HG03095 (cell line): ENCODE measurements around the gene DTNB.

Source experiments
- ATAC-seq: cut with Tn5 transposase; IDR thresholded peaks from one replicate; pipeline ENCODE4 v1.9.1; 2021; ENCODE audit warnings: moderate library complexity; ENCODE audit not compliant: unreplicated experiment

The DTNB gene

GRCh38 chr2:25355270-25355669 is 318.1 kb downstream of the DTNB start:
- ATAC-seq, result no peak

DNA sequence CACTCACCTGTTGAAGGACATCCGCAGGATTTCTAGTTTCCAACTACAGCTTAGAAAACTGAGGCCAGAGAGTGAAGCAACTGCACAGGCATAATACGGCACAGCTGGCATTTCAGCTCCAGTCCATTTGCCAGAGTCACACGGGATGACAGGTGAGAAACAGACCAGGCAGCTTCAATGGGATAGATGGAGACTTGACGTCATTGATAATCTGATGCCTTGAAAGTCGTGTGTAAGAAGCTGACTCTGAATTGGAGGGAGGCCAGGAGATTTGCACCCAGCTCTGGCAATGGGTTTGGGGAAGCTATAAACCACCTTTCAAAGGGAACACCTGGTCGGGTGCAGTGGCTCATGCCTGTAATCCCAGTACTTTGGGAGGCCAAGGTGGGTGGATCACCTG is 319.3 kb downstream of the DTNB start:
- no peak for ATAC-seq

DNA sequence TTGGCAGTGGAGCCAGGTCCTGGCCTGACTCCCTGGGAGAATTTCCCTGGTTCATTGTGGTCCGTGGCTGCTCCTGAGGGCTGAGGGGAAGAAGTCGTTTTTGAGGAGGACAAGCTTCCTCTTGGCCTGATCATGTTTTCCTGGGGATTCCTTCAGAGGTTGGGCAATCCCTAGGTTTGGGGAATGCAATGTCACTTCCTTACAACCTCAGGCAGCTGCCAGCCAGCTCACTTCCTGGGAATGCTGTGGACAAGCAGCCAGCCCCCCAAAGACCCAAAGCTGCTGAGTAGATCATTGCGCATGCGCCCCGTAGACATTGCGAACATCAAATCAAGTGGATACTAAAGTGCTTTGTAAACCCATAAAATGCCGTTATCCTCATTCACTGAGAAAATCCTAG is 324.0 kb downstream of the DTNB start:
- no peak for ATAC-seq

- no peak for ATAC-seq
These were observed 325.5 kb downstream of the DTNB start for GRCh38 chr2:25347846-25348245.

DNA sequence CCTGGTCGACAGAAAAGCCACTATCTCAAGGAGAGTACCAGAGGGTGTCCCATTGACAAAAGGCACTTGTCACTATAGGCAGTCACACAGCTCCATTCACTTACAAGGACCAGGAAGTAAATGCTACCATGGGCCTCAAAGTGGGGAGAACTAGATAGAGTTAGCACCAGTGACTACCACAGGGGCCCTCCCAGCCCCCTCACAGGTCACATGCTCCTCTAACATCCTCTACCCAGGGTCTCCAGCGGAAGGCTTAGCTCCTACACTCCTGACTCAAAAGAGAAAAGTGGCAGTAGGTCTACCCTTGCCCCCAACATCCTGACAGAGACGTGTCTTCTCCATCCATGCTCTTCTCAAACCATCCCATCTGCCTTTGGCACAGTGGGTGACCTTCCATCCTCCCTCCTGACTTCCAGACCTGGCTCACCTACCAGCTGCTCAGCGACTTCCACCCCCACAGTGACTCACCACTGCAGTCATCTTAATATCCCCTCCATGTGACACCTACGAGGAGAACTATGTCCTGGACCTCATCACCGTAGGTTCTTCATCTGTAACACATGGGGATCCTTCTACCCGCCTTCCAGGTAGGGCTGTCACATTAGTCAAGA is 326.1 kb downstream of the DTNB start:
- no peak for ATAC-seq

DNA sequence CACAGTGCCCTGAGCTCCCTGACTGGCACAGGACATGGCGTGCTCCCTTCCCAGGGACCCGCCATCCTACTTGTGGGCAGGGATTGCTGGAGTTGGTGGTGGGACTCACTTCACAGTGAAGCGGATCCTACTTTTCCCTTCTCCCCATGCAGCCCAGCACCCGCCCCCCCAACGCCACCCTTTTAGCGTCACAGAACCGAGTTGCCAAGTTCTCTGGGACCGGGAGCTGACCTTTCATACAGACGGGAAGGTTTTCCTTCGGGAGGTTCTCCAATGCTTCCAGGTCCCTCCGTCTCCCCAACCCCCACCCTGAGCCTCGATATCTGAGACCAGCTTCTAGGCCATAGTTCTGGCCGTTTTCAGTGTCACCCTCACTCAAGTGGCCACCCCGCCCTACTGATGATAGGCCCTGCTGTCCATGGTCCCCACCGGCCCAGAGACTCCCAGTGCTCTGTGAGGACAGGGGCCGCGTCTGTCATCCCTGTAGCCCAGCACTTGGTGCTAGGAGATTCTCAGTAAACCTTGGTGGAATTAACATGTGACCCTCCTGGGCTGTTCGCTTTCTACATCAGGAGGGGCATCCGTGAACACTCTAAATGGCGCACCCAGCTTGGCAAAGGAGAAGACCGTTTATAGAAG is 330.1 kb downstream of the DTNB start:
- ATAC-seq, result no peak

DNA sequence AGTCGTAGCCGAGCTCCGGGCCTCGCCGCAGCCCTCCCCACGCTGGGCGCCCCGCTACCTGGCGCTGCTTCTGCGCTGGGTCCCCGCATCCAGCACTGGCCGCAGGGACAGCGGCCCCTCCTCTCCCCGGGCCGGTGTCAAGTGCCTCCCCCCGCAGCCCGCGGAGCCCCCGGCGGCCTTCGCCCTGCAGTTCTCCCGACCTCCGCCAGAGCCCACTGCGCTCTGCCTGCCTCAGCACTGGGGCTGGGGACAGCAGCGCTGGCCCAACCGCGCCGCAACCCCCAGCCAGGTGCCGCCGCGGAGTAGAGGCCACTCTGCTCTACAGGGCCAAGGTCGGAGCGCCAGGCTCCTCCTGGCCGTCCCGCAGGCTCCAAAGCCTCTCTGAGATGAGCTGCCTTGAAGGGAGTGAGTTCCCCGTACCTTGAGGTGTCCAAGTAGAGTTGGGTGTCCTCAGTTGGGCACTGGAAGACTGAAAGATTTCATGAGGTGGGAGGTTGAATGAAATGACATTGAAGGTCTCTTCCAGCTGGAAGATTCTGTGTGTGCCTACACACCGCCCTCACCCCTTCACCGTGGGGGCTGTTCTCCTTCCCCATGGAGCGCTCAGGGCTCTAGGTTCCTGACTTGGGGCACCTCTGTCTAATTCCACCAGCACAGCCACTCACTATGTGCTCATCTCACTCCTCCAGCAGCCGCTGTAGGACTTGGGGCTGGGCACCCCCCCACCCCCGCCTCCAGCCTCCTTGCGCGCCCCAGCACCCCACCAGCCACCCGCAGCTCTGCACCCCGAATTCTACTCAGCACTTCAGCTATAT is 330.8 kb downstream of the DTNB start:
- ATAC-seq, result peak; percentile 76

- ATAC-seq, result peak; percentile 23
These were observed 331.5 kb downstream of the DTNB start, which contains the start of gene DNMT3A for GRCh38 chr2:25341753-25342371. TSS of gene DNMT3A (minus strand) at chr2:25341925. CDS start at chr2:25313984, 27,941 bp downstream.

DNA sequence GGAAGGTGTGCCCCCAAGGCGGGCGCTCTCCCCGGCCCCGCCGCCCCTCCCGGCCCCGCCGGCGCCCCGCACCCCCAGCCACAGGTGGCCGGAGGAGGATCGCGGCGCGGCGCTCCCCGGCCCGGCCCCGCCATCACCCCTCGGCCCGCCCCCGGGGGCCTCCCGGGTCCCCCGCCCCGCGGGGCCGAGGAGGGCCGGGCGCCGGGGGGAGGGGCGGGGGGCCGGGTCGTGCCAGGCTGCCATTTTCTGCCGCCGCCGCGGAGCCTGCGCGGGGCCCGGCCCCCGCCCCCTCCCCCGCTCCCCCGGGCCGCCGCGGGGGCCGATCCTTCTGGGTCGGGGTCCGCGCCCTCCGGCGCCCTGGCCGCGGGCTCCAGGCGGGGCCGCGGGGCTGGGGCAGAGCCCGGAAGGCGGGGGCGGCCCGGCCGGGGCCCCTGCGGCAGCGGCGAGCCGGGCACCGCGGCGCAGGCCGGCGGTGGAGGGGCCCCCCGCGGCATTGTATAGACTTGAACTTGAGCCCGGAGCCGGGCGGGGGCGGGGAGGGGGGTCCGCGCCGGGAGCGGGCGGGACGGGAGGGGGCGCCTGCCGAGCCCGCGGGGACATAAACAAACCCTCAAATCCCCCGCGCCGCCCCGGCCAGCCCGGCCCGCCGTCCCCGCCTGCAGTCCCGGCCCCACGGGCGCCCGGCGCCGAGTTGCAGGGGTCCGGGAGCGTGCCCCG is 332.2 kb downstream of the DTNB start:
- peak; percentile 20 for ATAC-seq

DNA sequence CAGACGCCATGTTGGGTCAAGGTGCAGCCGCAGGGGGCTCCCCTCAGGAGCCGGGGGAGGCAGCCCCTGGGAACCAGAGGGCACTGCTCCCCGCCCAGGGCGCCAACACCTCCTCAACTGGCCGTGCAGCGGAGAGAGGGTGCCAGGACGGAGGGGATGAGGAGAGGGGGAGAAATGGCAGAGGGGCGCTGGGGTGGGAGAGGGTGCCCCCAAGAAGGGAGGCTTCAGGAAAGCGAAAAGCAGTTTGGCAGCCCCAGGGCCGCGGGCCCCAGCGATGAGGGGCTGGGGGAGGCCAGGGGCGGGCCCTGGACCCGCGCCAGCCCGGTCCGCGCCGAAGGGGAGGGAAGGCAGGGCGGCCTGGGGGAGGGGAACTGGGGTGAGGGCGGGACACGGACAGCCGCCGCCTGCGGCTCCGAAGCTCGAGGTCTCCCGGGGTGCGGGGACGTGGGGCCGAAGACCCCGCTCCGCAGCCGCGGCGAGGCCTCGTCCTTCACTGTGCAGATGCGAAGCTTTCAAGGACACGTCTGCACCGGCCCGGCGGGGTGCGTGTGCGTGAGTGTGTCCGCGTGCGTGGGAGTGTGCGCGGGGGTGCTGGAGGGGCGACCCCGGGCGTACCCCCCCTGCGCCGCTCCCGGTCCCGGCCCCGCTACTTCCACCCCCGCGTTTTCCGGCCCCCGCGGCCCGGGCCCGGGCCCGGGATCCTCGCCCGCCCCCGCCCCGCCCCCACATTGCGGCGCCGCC is 333.0 kb downstream of the DTNB start:
- ATAC-seq, result no peak

GRCh38 chr2:25339791-25340180 is 333.6 kb downstream of the DTNB start:
- ATAC-seq, result no peak

DNA sequence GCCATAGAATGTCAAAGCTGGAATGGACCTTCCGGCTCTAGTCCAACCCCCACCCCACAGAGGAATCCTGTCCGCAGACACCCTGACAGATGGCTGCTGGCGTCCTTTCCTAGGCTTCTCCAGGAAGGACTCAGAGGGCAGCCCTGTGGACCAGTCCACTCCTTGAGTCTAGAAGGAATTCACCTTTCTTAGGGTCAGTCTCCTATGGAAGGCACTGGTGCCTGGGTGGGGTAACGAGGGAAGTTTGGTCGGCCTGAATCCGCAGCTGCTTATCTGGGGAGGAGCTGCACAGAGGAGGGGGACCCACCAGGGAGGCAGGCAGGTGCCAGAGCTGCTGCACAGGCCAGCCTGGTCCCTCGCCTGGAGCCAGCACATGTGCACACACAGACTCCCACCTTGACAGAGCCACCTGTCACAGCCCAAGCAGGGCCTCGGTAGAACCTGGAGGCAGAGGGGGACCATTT is 334.1 kb downstream of the DTNB start:
- ATAC-seq, result no peak

DNA sequence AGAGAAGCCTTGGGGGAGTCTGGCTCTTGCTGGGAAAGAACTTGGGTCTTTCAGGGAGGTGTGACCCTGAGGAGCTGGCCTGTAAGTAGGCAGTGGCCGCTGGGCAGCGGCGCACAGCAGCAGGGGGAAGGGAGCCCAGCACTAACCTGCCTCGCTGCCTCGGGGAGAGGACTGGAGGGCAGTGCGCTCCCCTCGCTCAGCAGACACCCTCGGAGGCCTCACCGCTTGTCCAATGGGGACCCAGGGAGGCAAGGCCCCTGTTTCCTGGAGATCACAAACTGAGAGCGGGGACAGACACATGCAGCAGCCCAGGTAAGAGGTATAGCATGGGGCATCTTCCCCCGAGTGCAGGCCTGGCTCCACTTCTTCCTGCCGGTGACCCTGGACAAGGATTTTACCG is 335.0 kb downstream of the DTNB start:
- ATAC-seq, result no peak

- ATAC-seq, result no peak
These were observed 335.5 kb downstream of the DTNB start for GRCh38 chr2:25337891-25338290.

GRCh38 chr2:25337276-25337675 is 336.1 kb downstream of the DTNB start:
- no peak for ATAC-seq

GRCh38 chr2:25336383-25336841 is 337.0 kb downstream of the DTNB start:
- ATAC-seq, result no peak

GRCh38 chr2:25335971-25336370 is 337.4 kb downstream of the DTNB start:
- no peak for ATAC-seq

DNA sequence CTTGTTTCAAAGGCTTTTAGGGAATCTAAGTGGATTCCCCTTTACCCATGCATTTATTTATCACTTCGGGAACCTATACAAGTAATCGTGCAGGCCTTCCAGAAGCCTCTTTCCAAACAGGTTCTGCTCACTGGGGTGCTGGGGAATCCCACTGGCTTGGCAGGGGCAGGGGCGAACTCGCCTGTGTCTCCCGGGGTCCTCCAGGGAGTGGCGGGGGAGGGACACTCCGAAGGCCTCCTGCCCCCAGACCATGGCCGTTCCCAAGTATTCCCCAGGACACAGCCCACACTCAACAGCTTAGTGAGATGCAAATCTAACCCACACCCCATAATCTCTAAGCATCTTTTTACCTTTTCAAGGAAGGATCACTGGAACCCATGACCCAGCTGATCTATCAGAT is 338.2 kb downstream of the DTNB start:
- no peak for ATAC-seq

GRCh38 chr2:25334482-25334881 is 338.9 kb downstream of the DTNB start:
- no peak for ATAC-seq

GRCh38 chr2:25333981-25334380 is 339.4 kb downstream of the DTNB start:
- no peak for ATAC-seq
